WI38 (cell line): ENCODE data around the gene LONRF2.

Experiments
- H3K4me3 ChIP-seq: 2 replicates; pipeline ENCODE4 v1.5.1; 2011; ENCODE audit warnings: low read depth, mild to moderate bottlenecking, control low read depth, low read length
- CTCF ChIP-seq: IDR thresholded peaks from 2 replicates; pipeline ENCODE4 v1.5.1; 2012; ENCODE audit warnings: low read depth, mild to moderate bottlenecking, control low read depth, low read length

Gene LONRF2

GRCh38 chr2:100224988-100225710 lies 97.2 kb downstream of the LONRF2 start:
- H3K4me3 ChIP-seq: no peak overlapping the region
- TF ChIP-seq CTCF: no peak

- no peak overlapping the region for H3K4me3 ChIP-seq
- TF ChIP-seq CTCF: no peak
Measured at GRCh38 chr2:100223502-100223901, 98.8 kb downstream of the LONRF2 start.
